Peyer's patch (tissue), 4 donors: ENCODE results near the gene FGF21.

Experiments used
- POLR2A ChIP-seq, 2 donors: fragments of 450-650 bp; IDR thresholded peaks; one replicate each; pipeline ENCODE4 v1.5.1; 2017; ENCODE audit warnings: antibody characterized with exemption in 2 of 2, mild to moderate bottlenecking in 2 of 2, moderate library complexity in 2 of 2
- TF ChIP-seq, protein P1 (sequence below), 6 experiments: fragments of 450-650 bp in 4 of 6; fragments of 200-600 bp in 2 of 6; sonication (generic) in 1 of 6; IDR thresholded peaks; one replicate each; pipeline ENCODE4 v1.5.1; 2017 to 2019; ENCODE audit warnings: antibody characterized with exemption in 6 of 6, mild to moderate bottlenecking in 3 of 6, moderate library complexity in 1 of 6

DNA sequence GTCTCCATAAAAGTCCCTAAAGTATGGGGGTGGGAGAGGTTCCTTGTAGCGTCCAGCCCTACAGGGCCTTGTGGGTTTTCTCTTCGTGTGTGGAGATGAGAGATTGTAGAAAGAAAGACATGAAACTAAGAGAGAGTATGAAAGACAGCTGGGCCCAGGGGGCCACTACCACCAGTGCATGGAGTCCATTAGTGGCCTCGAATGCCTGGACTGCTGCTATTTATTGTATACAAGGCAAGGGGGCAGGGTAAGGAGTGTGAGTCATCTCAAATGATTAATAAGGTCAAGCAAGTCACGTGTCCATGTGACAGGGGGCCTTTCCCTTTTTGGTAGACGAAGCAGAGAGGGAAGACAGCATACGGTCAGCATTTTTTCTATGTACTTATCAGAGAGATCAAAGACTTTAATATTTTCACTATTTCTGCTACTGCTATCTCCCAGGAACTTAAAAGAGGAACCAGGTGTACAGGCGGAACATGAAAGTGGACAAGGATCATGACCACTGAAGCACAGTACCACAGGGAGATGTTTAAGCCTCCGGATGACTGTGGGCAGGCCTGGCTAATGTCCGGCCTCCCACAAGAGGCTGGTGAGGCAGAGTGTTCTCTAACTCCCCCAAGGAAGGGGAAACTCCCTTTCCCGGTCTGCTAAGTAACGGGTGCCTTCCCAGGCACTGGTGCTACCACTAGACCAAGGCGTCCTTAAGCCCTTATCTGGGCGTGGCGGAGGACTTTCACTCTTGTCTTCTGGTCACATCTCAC lies 25.5 kb downstream of the FGF21 start:
- TF ChIP-seq, protein P1, sequence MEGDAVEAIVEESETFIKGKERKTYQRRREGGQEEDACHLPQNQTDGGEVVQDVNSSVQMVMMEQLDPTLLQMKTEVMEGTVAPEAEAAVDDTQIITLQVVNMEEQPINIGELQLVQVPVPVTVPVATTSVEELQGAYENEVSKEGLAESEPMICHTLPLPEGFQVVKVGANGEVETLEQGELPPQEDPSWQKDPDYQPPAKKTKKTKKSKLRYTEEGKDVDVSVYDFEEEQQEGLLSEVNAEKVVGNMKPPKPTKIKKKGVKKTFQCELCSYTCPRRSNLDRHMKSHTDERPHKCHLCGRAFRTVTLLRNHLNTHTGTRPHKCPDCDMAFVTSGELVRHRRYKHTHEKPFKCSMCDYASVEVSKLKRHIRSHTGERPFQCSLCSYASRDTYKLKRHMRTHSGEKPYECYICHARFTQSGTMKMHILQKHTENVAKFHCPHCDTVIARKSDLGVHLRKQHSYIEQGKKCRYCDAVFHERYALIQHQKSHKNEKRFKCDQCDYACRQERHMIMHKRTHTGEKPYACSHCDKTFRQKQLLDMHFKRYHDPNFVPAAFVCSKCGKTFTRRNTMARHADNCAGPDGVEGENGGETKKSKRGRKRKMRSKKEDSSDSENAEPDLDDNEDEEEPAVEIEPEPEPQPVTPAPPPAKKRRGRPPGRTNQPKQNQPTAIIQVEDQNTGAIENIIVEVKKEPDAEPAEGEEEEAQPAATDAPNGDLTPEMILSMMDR (IDR thresholded peaks at IDR 0.05), result no peak
- TF ChIP-seq POLR2A (IDR thresholded peaks at IDR 0.05), result no peak
